ENCODE results near the gene TMBIM1. TPM values are rescaled to one million over a fixed set of nuclear protein-coding genes. Genes with fewer than 3 reads are reported as not detected.

Gene TMBIM1
- total RNA-seq, 1 experiment from 2014 or later: 168 TPM

DNA sequence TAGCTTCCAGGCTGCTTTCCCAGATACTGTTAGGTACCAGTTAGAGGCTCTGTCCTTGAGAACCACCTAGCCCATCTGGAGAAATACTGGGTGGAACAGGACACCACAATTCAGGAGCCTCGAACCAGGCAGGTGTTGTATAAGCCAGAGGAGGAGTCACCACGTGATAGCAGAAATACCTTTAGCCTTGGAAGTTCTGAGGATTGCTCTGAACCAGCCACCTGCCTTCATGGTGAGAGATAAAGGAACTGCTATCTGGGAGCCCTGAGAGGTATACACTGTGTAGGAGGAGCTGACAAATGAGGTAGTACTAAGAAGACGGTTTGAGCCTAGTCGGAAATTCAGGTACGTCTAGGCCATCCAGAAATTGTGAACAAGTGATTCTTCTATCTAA lies 39.1 kb downstream of the TMBIM1 start:
- Histone ChIP-seq H3K4me1 (no peaks in the 10 kb centered on the region), H3K9me3 (no peaks in the 10 kb centered on the region), H3K4me3 (ENCODE audit: low read depth, low read length) (no peak overlapping the region), H3K27me3 (replicated peaks; ENCODE audit: control insufficient read depth, insufficient read depth, low read length) (no peaks in the 10 kb centered on the region), H3K36me3 (ENCODE audit: control insufficient read depth, insufficient read depth, low read length) (peaks cover 10% of the 10 kb centered on the region)
- ChIA-PET CTCF (interaction anchor here (1.1 kb wide), 1 partner anchor 22 kb away, joined by 3 read pairs; no protein-coding TSS in a partner anchor), POLR2A (interaction anchor here (1.0 kb wide), 1 partner anchor 14 kb away, joined by 3 read pairs; no protein-coding TSS in a partner anchor)
- Mint-ChIP-seq H3K27me3 (ENCODE audit: insufficient read depth, unreplicated experiment) (no peaks in the 10 kb centered on the region), H3K27ac (ENCODE audit: unreplicated experiment) (no peak overlapping the region), H3K36me3 (ENCODE audit: insufficient read depth, unreplicated experiment) (peaks cover 87% of the 10 kb centered on the region), H3K4me3 (ENCODE audit: unreplicated experiment) (no peak overlapping the region), H3K4me1 (ENCODE audit: low read depth, unreplicated experiment) (no peaks in the 10 kb centered on the region), H3K9me3 (ENCODE audit: unreplicated experiment) (no peaks in the 10 kb centered on the region)
- TF ChIP-seq, protein P1, sequence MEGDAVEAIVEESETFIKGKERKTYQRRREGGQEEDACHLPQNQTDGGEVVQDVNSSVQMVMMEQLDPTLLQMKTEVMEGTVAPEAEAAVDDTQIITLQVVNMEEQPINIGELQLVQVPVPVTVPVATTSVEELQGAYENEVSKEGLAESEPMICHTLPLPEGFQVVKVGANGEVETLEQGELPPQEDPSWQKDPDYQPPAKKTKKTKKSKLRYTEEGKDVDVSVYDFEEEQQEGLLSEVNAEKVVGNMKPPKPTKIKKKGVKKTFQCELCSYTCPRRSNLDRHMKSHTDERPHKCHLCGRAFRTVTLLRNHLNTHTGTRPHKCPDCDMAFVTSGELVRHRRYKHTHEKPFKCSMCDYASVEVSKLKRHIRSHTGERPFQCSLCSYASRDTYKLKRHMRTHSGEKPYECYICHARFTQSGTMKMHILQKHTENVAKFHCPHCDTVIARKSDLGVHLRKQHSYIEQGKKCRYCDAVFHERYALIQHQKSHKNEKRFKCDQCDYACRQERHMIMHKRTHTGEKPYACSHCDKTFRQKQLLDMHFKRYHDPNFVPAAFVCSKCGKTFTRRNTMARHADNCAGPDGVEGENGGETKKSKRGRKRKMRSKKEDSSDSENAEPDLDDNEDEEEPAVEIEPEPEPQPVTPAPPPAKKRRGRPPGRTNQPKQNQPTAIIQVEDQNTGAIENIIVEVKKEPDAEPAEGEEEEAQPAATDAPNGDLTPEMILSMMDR (IDR thresholded peaks at IDR 0.05; ENCODE audit: insufficient read depth in 1 of 2, low read depth in 1 of 2, low read length in 1 of 2, severe bottlenecking in 1 of 2, unreplicated experiment in 1 of 2): no peak
- peak in 1 of 2 experiments; percentile 27 for DNase-seq
- BruUV-seq (replicated peaks): no TSS peak
- intact Hi-C loops (cut with micrococcal nuclease; ENCODE audit: unreplicated experiment): no loop called here

DNA sequence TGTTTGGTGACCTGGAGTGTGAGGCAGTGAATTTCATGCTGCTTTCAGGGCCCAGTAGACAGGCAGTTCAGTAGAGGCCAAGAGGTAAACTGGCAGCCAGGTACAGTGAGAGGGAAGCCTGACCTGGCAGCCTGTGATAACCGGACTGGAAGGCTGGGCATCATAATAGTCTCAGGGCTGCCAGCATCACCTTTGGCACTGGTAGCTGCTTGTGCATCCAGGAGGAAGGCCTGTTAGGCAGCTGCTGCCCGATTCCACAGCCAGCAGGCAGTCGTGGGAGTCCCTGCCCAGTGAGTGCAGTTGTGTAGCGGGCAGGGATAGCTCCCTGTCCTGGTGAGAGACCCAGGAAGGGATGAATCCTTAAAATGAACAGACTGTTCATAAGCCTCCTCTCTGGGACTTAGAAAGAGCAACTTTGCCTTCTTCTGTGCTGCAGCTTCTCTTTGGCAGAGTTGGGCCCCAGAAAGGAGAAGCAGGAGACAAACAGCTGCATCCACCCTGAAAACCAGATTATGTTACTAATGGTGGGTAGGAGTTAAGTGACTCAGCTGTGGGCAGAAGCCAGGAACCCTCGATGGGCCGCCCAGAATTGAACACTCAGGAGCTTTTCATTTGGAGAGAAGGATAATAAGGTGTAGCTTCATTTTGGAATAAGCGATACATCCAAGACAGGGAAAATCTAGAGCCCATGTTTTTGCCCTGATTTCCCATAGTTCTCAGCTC lies 39.6 kb downstream of the TMBIM1 start:
- no peaks in the 10 kb centered on the region for H3K4me1 ChIP-seq
- peaks cover 10% of the 10 kb centered on the region for H3K36me3 ChIP-seq (ENCODE audit: control insufficient read depth, insufficient read depth, low read length)
- POLR2A ChIA-PET: interaction anchor here (1.0 kb wide), 1 partner anchor 14 kb away, joined by 3 read pairs; no protein-coding TSS in a partner anchor
- no peaks in the 10 kb centered on the region for H3K9me3 ChIP-seq
- Mint-ChIP-seq H3K4me3 (ENCODE audit: unreplicated experiment) (no peak overlapping the region), H3K4me1 (ENCODE audit: low read depth, unreplicated experiment) (no peaks in the 10 kb centered on the region), H3K27ac (ENCODE audit: unreplicated experiment) (no peak overlapping the region), H3K9me3 (ENCODE audit: unreplicated experiment) (no peaks in the 10 kb centered on the region), H3K36me3 (ENCODE audit: insufficient read depth, unreplicated experiment) (peaks cover 90% of the 10 kb centered on the region), H3K27me3 (ENCODE audit: insufficient read depth, unreplicated experiment) (no peaks in the 10 kb centered on the region)
- BruUV-seq (replicated peaks): no TSS peak
- TF ChIP-seq, protein P1 (IDR thresholded peaks at IDR 0.05; ENCODE audit: insufficient read depth in 1 of 2, low read depth in 1 of 2, low read length in 1 of 2, severe bottlenecking in 1 of 2, unreplicated experiment in 1 of 2): no peak
- H3K27me3 ChIP-seq (replicated peaks; ENCODE audit: control insufficient read depth, insufficient read depth, low read length): no peaks in the 10 kb centered on the region
- no peak overlapping the region for H3K4me3 ChIP-seq (ENCODE audit: low read depth, low read length)
- peak in 1 of 2 experiments; percentile 21 for DNase-seq
- intact Hi-C loops (cut with micrococcal nuclease; ENCODE audit: unreplicated experiment): no loop called here
- CTCF ChIA-PET: interaction anchor here (0.6 to 1.1 kb wide), 2 partner anchors 22 to 147 kb away, joined by 3 read pairs; partner anchors contain the start of gene CTDSP1

DNA sequence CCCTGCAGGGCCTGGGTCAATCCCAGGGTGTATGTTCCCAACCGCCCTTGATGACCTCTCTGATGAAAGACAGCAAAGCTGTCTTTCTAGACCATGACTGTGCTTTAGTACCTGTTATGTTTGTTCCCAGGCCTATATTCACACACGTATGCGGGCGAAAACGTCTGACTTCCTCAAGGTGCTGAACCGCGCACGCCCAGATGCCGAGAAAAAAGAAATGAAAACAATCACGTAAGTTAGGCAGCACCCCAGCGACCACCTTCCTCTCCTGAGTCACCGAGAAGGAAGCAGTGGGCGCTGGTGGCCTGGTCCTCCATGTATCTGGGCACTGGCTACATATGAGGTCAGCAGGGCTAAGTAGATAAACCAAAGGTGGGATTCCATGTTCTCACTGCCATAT lies 42.6 kb downstream of the TMBIM1 start:
- ChIA-PET CTCF (no interaction called here), POLR2A (no interaction called here)
- intact Hi-C loops (cut with micrococcal nuclease; ENCODE audit: unreplicated experiment): no loop called here
- no TSS peak for BruUV-seq (replicated peaks)
- Histone ChIP-seq H3K4me3 (ENCODE audit: low read depth, low read length) (no peak overlapping the region), H3K9me3 (no peaks in the 10 kb centered on the region), H3K27me3 (replicated peaks; ENCODE audit: control insufficient read depth, insufficient read depth, low read length) (no peaks in the 10 kb centered on the region), H3K36me3 (ENCODE audit: control insufficient read depth, insufficient read depth, low read length) (peaks cover 16% of the 10 kb centered on the region), H3K4me1 (no peaks in the 10 kb centered on the region)
- Mint-ChIP-seq H3K27me3 (ENCODE audit: insufficient read depth, unreplicated experiment) (no peaks in the 10 kb centered on the region), H3K4me3 (ENCODE audit: unreplicated experiment) (no peak overlapping the region), H3K36me3 (ENCODE audit: insufficient read depth, unreplicated experiment) (peaks cover 98% of the 10 kb centered on the region), H3K27ac (ENCODE audit: unreplicated experiment) (no peak overlapping the region), H3K4me1 (ENCODE audit: low read depth, unreplicated experiment) (peaks cover 4% of the 10 kb centered on the region), H3K9me3 (ENCODE audit: unreplicated experiment) (no peaks in the 10 kb centered on the region)
- no peak for DNase-seq
- TF ChIP-seq, protein P1 (IDR thresholded peaks at IDR 0.05; ENCODE audit: insufficient read depth in 1 of 2, low read depth in 1 of 2, low read length in 1 of 2, severe bottlenecking in 1 of 2, unreplicated experiment in 1 of 2): no peak

Measured in Caco-2 (cell line).